Renal pelvis (tissue), 4 donors: Measurements from ENCODE around the gene FBXL7. TPM values are rescaled to one million over a fixed set of nuclear protein-coding genes. Genes with fewer than 3 reads are reported as not detected.

Source experiments
- DNase-seq: peaks from one replicate; pipeline ENCODE4 v3.0.0-alpha.2; 2013
- polyA plus RNA-seq, 3 donors: library from polyadenylated mRNA; unstranded; fragments of 120-200 nt; gene quantifications; one replicate each; pipeline ENCODE4 v1.2.1, GENCODE V29; 2013; ENCODE audit not compliant: insufficient read length in 3 of 3

FBXL7 gene
- polyA plus RNA-seq, 3 donors = 21.3 to 26.1 (median 25.7) TPM

GRCh38 chr5:15880201-15880600 lies 380.2 kb downstream of the FBXL7 start:
- DNase-seq = no peak

GRCh38 chr5:15885156-15885555 lies 385.2 kb downstream of the FBXL7 start:
- no peak for DNase-seq

GRCh38 chr5:15886156-15886555 lies 386.2 kb downstream of the FBXL7 start:
- DNase-seq = no peak

GRCh38 chr5:15887093-15887492 lies 387.1 kb downstream of the FBXL7 start:
- DNase-seq = no peak

GRCh38 chr5:15889001-15889400 lies 389.0 kb downstream of the FBXL7 start:
- DNase-seq = no peak

GRCh38 chr5:15893866-15894265 lies 393.9 kb downstream of the FBXL7 start:
- no peak for DNase-seq

- no peak for DNase-seq
These were observed 397.7 kb downstream of the FBXL7 start for GRCh38 chr5:15897656-15898055.

GRCh38 chr5:15898641-15899040 lies 398.7 kb downstream of the FBXL7 start:
- DNase-seq = no peak

- DNase-seq = no peak
These were observed 399.5 kb downstream of the FBXL7 start for GRCh38 chr5:15899481-15899880.

- DNase-seq = no peak
These were observed 401.2 kb downstream of the FBXL7 start for GRCh38 chr5:15901151-15901550.

GRCh38 chr5:15902066-15902465 lies 402.1 kb downstream of the FBXL7 start:
- no peak for DNase-seq

GRCh38 chr5:15904899-15905830 lies 405.2 kb downstream of the FBXL7 start:
- no peak for DNase-seq

- DNase-seq = no peak
These were observed 414.7 kb downstream of the FBXL7 start for GRCh38 chr5:15914638-15915037.

- no peak for DNase-seq
These were observed 426.6 kb downstream of the FBXL7 start for GRCh38 chr5:15926586-15926985.

- DNase-seq = no peak
These were observed 427.9 kb downstream of the FBXL7 start for GRCh38 chr5:15927710-15928380.

GRCh38 chr5:15929611-15930263 lies 429.8 kb downstream of the FBXL7 start:
- no peak for DNase-seq

GRCh38 chr5:15932066-15932465 lies 432.1 kb downstream of the FBXL7 start:
- DNase-seq = no peak

- no peak for DNase-seq
These were observed 433.6 kb downstream of the FBXL7 start for GRCh38 chr5:15933259-15934207.

- DNase-seq = no peak
These were observed 436.7 kb downstream of the FBXL7 start for GRCh38 chr5:15936505-15937245.

GRCh38 chr5:15937708-15938107 lies 437.7 kb downstream of the FBXL7 start:
- no peak for DNase-seq

GRCh38 chr5:15938186-15938585 lies 438.2 kb downstream of the FBXL7 start:
- no peak for DNase-seq
